ENCODE data around the gene PLCH1. TPM values are rescaled to one million over a fixed set of nuclear protein-coding genes. Genes with fewer than 3 reads are reported as not detected.

Gene PLCH1
- total RNA-seq, 1 experiment from 2014 or later, result 3.8 TPM

GRCh38 chr3:155382396-155383042 lies 362.4 kb downstream of the PLCH1 start:
- H3K4me2 ChIP-seq (ENCODE audit: low read length), result no peak overlapping the region
- H3K9me2 ChIP-seq (ENCODE audit: insufficient read depth), result no peaks in the 10 kb centered on the region
- H2AFZ ChIP-seq (ENCODE audit: low read depth, low read length, poor library complexity, severe bottlenecking), result no peak overlapping the region
- BruUV-seq (replicated peaks), result no TSS peak
- no peak for TF ChIP-seq POLR2AphosphoS5 (IDR thresholded peaks at IDR 0.05; ENCODE audit: low read depth, low read length)
- TF ChIP-seq CTCF (IDR thresholded peaks at IDR 0.05 in 2 of 3, conservative IDR thresholded peaks at IDR 0.05 in 1 of 3; ENCODE audit: borderline replicate concordance in 1 of 3, insufficient read depth in 1 of 3, low read depth in 2 of 3, low read length in 2 of 3), result peak; percentile 73 to 81 (median 79)
- peak; percentile 91 for TF ChIP-seq RAD21 (IDR thresholded peaks at IDR 0.05; ENCODE audit: low read depth)
- no peaks in the 10 kb centered on the region for H3K79me2 ChIP-seq (ENCODE audit: insufficient read depth, low read length)
- CTCF ChIA-PET, result interaction anchor here (0.6 to 5.5 kb wide), 10 partner anchors 10 to 488 kb away, joined by 3 to 86 read pairs (median 4); partner anchors contain the start of genes C3orf33 and GMPS
- RAD21 ChIA-PET (ENCODE audit: low non-redundant PET in 1 of 2, low total read pairs in 2 of 2, uncharacterized antibody in 2 of 2, unreplicated experiment in 2 of 2), result interaction anchor here (0.6 to 1.0 kb wide), 4 partner anchors 318 to 366 kb away, joined by 3 to 5 read pairs (median 4); no protein-coding TSS in a partner anchor
- no peaks in the 10 kb centered on the region for H3K27me3 ChIP-seq (ENCODE audit: insufficient read depth, low read length)
- H4K20me1 ChIP-seq (ENCODE audit: insufficient read depth), result no peaks in the 10 kb centered on the region
- H3K4me1 ChIP-seq (ENCODE audit: control insufficient read depth in 1 of 2, insufficient read depth in 2 of 2, low read length in 2 of 2), result no peaks in the 10 kb centered on the region
- no peaks in the 10 kb centered on the region for H3K9me3 ChIP-seq (ENCODE audit: control insufficient read depth in 1 of 2, insufficient read depth in 1 of 2, low read depth in 1 of 2, low read length in 2 of 2)
- H3K36me3 ChIP-seq (ENCODE audit: control insufficient read depth in 1 of 2, insufficient read depth in 2 of 2, low read length in 2 of 2), result no peaks in the 10 kb centered on the region
- ATAC-seq (peak; percentile 100), DNase-seq (ENCODE audit: low read depth, low spot score) (peak; percentile 63)
- no peak overlapping the region for H3K27ac ChIP-seq (ENCODE audit: low read depth, low read length)
- intact Hi-C loops (cut with micrococcal nuclease), result loop anchor here (1.0 to 2.0 kb wide), 2 partner anchors 30 to 320 kb away; no protein-coding TSS in a partner anchor
- POLR2A ChIA-PET, result no interaction called here
- H3K9ac ChIP-seq (ENCODE audit: low read length), result no peak overlapping the region
- no peak overlapping the region for H3K4me3 ChIP-seq (replicated peaks in 1 of 2; ENCODE audit: low read depth in 1 of 2, low read length in 2 of 2)

GRCh38 chr3:155377847-155378246 lies 367.0 kb downstream of the PLCH1 start:
- H3K4me3 ChIP-seq (replicated peaks in 1 of 2; ENCODE audit: low read depth in 1 of 2, low read length in 2 of 2), result no peak overlapping the region
- H3K9me2 ChIP-seq (ENCODE audit: insufficient read depth), result no peaks in the 10 kb centered on the region
- RAD21 ChIA-PET (ENCODE audit: low non-redundant PET in 1 of 2, low total read pairs in 2 of 2, uncharacterized antibody in 2 of 2, unreplicated experiment in 2 of 2), result no interaction called here
- POLR2A ChIA-PET, result no interaction called here
- intact Hi-C loops (cut with micrococcal nuclease), result no loop called here
- H3K4me1 ChIP-seq (ENCODE audit: control insufficient read depth in 1 of 2, insufficient read depth in 2 of 2, low read length in 2 of 2), result no peaks in the 10 kb centered on the region
- no peak for ATAC-seq
- no peaks in the 10 kb centered on the region for H3K27me3 ChIP-seq (ENCODE audit: insufficient read depth, low read length)
- no peaks in the 10 kb centered on the region for H3K79me2 ChIP-seq (ENCODE audit: insufficient read depth, low read length)
- H2AFZ ChIP-seq (ENCODE audit: low read depth, low read length, poor library complexity, severe bottlenecking), result no peak overlapping the region
- no peak overlapping the region for H3K27ac ChIP-seq (ENCODE audit: low read depth, low read length)
- H3K36me3 ChIP-seq (ENCODE audit: control insufficient read depth in 1 of 2, insufficient read depth in 2 of 2, low read length in 2 of 2), result no peaks in the 10 kb centered on the region
- CTCF ChIA-PET, result no interaction called here
- H3K9me3 ChIP-seq (ENCODE audit: control insufficient read depth in 1 of 2, insufficient read depth in 1 of 2, low read depth in 1 of 2, low read length in 2 of 2), result no peaks in the 10 kb centered on the region
- no peak overlapping the region for H3K9ac ChIP-seq (ENCODE audit: low read length)
- DNase-seq (ENCODE audit: low read depth, low spot score), result no peak
- BruUV-seq (replicated peaks), result no TSS peak
- no peaks in the 10 kb centered on the region for H4K20me1 ChIP-seq (ENCODE audit: insufficient read depth)
- no peak overlapping the region for H3K4me2 ChIP-seq (ENCODE audit: low read length)
- TF ChIP-seq EGR1 (IDR thresholded peaks at IDR 0.05; ENCODE audit: low read depth), result no peak
- no peak for TF ChIP-seq ELF1 (IDR thresholded peaks at IDR 0.05; ENCODE audit: borderline replicate concordance, low read depth)
- no peak for TF ChIP-seq RAD21 (IDR thresholded peaks at IDR 0.05; ENCODE audit: low read depth)
- TF ChIP-seq SIN3A (IDR thresholded peaks at IDR 0.05; ENCODE audit: low read depth), result no peak
- TF ChIP-seq YY1 (IDR thresholded peaks at IDR 0.05; ENCODE audit: extremely low read depth, insufficient replicate concordance, low read depth, low read length), result no peak
- no peak for TF ChIP-seq ZBTB33 (IDR thresholded peaks at IDR 0.05; ENCODE audit: extremely low read depth, insufficient replicate concordance, low read length)
- TF ChIP-seq ZFX (IDR thresholded peaks at IDR 0.05), result no peak
- TF ChIP-seq CBX3 (IDR thresholded peaks at IDR 0.05; ENCODE audit: low read depth), result no peak
- TF ChIP-seq CTCF (IDR thresholded peaks at IDR 0.05 in 2 of 3, conservative IDR thresholded peaks at IDR 0.05 in 1 of 3; ENCODE audit: borderline replicate concordance in 1 of 3, insufficient read depth in 1 of 3, low read depth in 2 of 3, low read length in 2 of 3), result no peak
- TF ChIP-seq EZH2 (IDR thresholded peaks at IDR 0.05), result no peak
- TF ChIP-seq SRF (IDR thresholded peaks at IDR 0.05; ENCODE audit: low read depth), result no peak
- no peak for TF ChIP-seq JUND (IDR thresholded peaks at IDR 0.05)
